GM12874 (cell line): Measurements from ENCODE around the gene TEKT5.

Experiments used
- CTCF ChIP-seq: IDR thresholded peaks from 2 replicates; pipeline ENCODE4 v1.5.1; 2011; ENCODE audit warnings: low read depth, mild to moderate bottlenecking, control low read depth, low read length, moderate library complexity; ENCODE audit not compliant: insufficient read depth

TEKT5 gene

GRCh38 chr16:10699756-10700155 is 5.0 kb upstream of the TEKT5 start:
- TF ChIP-seq CTCF: no peak

GRCh38 chr16:10694306-10694705 is 424 bp downstream of the TEKT5 start:
- no peak for TF ChIP-seq CTCF

GRCh38 chr16:10693889-10694288 is 841 bp downstream of the TEKT5 start:
- no peak for TF ChIP-seq CTCF

- no peak for TF ChIP-seq CTCF
Measured at GRCh38 chr16:10692470-10692869, 2.3 kb downstream of the TEKT5 start.

GRCh38 chr16:10688726-10689125 is 6.0 kb downstream of the TEKT5 start:
- no peak for TF ChIP-seq CTCF

GRCh38 chr16:10688291-10688690 is 6.4 kb downstream of the TEKT5 start:
- TF ChIP-seq CTCF: no peak

- no peak for TF ChIP-seq CTCF
Measured at GRCh38 chr16:10685709-10686108, 9.0 kb downstream of the TEKT5 start.
